HEK293 (cell line): ENCODE data around the gene ZNF229.

Source experiments
- CTCF ChIA-PET: fragments of 350-600 bp; formaldehyde crosslinking; extraction: SDS; loops from one replicate; lab custom pipeline; 2021; ENCODE audit warnings: antibody characterized with exemption; lab: Yijun Ruan, JAX
- POLR2A ChIA-PET: fragments of 300-600 bp; formaldehyde crosslinking; extraction: SDS; loops from one replicate; lab custom pipeline; 2020; ENCODE audit warnings: antibody characterized with exemption, inconsistent platforms; lab: Yijun Ruan, JAX
- H3K27ac ChIP-seq: fragments of 200-500 bp; sonication (Bioruptor generic); 2 replicates; pipeline ENCODE4 v1.5.1; 2014; ENCODE audit warnings: low read depth, low read length, control low read depth, inconsistent platforms; ENCODE audit errors: extremely low read depth
- H3K36me3 ChIP-seq, 2 experiments: fragments of 200-500 bp in 1 of 2; sonication (Bioruptor generic) in 1 of 2; 1 replicate in 1 of 2; 2 replicates in 1 of 2; pipeline ENCODE4 v1.5.1; 2014 to 2017; ENCODE audit warnings: inconsistent platforms in 2 of 2, low read length in 2 of 2; ENCODE audit not compliant: control insufficient read depth in 2 of 2, insufficient read depth in 1 of 2
- H3K4me1 ChIP-seq: fragments of 200-500 bp; sonication (Bioruptor generic); 2 replicates; pipeline ENCODE4 v1.5.1; 2014; ENCODE audit warnings: mild to moderate bottlenecking, low read length, inconsistent platforms; ENCODE audit not compliant: control insufficient read depth, insufficient read depth
- H3K4me3 ChIP-seq: 2 replicates; pipeline ENCODE4 v1.5.1; 2011; ENCODE audit warnings: low read depth, mild to moderate bottlenecking, control low read depth, low read length, moderate library complexity
- H3K9me3 ChIP-seq: fragments of 200-500 bp; sonication (Bioruptor generic); 2 replicates; pipeline ENCODE4 v1.5.1; 2014; ENCODE audit warnings: low read depth, low read length, inconsistent platforms; ENCODE audit not compliant: control insufficient read depth, insufficient read depth
- BCL11A ChIP-seq: fragments of 450-650 bp; formaldehyde crosslinking; IDR thresholded peaks from 2 replicates; pipeline ENCODE4 v1.5.1; 2016; ENCODE audit warnings: low read depth, missing biosample characterization, missing genetic modification characterization
- FEZF1 ChIP-seq: fragments of 450-650 bp; formaldehyde crosslinking; IDR thresholded peaks from 2 replicates; pipeline ENCODE4 v1.5.1; 2016; ENCODE audit warnings: missing biosample characterization, missing genetic modification characterization
- GLI2 ChIP-seq: fragments of 450-650 bp; formaldehyde crosslinking; IDR thresholded peaks from 2 replicates; pipeline ENCODE4; 2017; ENCODE audit warnings: missing biosample characterization, missing genetic modification characterization, low read depth, borderline replicate concordance
- WT1 ChIP-seq: fragments of 450-650 bp; formaldehyde crosslinking; IDR thresholded peaks from 2 replicates; pipeline ENCODE4 v1.5.1; 2016; ENCODE audit warnings: missing biosample characterization, missing genetic modification characterization
- ZBTB7A ChIP-seq: fragments of 450-650 bp; formaldehyde crosslinking; IDR thresholded peaks from 2 replicates; pipeline ENCODE4 v1.5.1; 2016; ENCODE audit warnings: low read depth, missing biosample characterization, missing genetic modification characterization
- ZNF132 ChIP-seq: fragments of 450-650 bp; formaldehyde crosslinking; IDR thresholded peaks from 2 replicates; pipeline ENCODE4 v1.5.1; 2017; ENCODE audit warnings: missing biosample characterization, missing genetic modification characterization, borderline replicate concordance
- ZNF184 ChIP-seq: fragments of 450-650 bp; IDR thresholded peaks from 2 replicates; pipeline ENCODE4 v1.5.1; 2018; ENCODE audit warnings: missing biosample characterization, mild to moderate bottlenecking, missing genetic modification characterization
- ZNF2 ChIP-seq: fragments of 450-650 bp; formaldehyde crosslinking; IDR thresholded peaks from 2 replicates; pipeline ENCODE4 v1.5.1; 2016; ENCODE audit warnings: missing biosample characterization, missing genetic modification characterization
- ZNF274 ChIP-seq, 2 experiments: fragments of 200-500 bp in 1 of 2; fragments of 450-650 bp in 1 of 2; sonication (Bioruptor generic) in 1 of 2; formaldehyde crosslinking in 1 of 2; IDR thresholded peaks; 2 replicates each; pipeline versions ENCODE4 v1.5.1 to v1.6.1; 2014 to 2016; ENCODE audit warnings: borderline replicate concordance in 1 of 2, inconsistent platforms in 1 of 2, low read length in 1 of 2, missing biosample characterization in 1 of 2, missing genetic modification characterization in 1 of 2
- ZNF302 ChIP-seq: fragments of 450-650 bp; formaldehyde crosslinking; IDR thresholded peaks from 2 replicates; pipeline ENCODE4 v1.5.1; 2016; ENCODE audit warnings: missing biosample characterization, missing genetic modification characterization, low read depth
- ZNF394 ChIP-seq: fragments of 450-650 bp; formaldehyde crosslinking; IDR thresholded peaks from 2 replicates; pipeline ENCODE4 v1.5.1; 2016; ENCODE audit warnings: missing biosample characterization, missing genetic modification characterization, mild to moderate bottlenecking, moderate library complexity, borderline replicate concordance
- ZNF473 ChIP-seq: fragments of 450-650 bp; formaldehyde crosslinking; IDR thresholded peaks from 2 replicates; pipeline ENCODE4 v1.5.1; 2017; ENCODE audit warnings: missing biosample characterization, missing genetic modification characterization
- ZNF555 ChIP-seq: fragments of 450-650 bp; formaldehyde crosslinking; conservative IDR thresholded peaks from 2 replicates; pipeline ENCODE4 v1.5.1; 2017; ENCODE audit warnings: missing biosample characterization, mild to moderate bottlenecking, missing genetic modification characterization, inconsistent platforms
- ZNF658 ChIP-seq: fragments of 450-650 bp; formaldehyde crosslinking; IDR thresholded peaks from 2 replicates; pipeline ENCODE4; 2016; ENCODE audit warnings: missing biosample characterization, missing genetic modification characterization
- TF ChIP-seq, protein P1 (sequence below): fragments of 450-650 bp; formaldehyde crosslinking; IDR thresholded peaks from 2 replicates; pipeline ENCODE4 v1.5.1; 2016; ENCODE audit warnings: missing biosample characterization, missing genetic modification characterization, low read depth
- TF ChIP-seq, protein P2 (sequence below): fragments of 450-650 bp; formaldehyde crosslinking; IDR thresholded peaks from 2 replicates; pipeline ENCODE4 v1.5.1; 2016; ENCODE audit warnings: missing biosample characterization, missing genetic modification characterization
- TF ChIP-seq, protein P3 (sequence below): fragments of 450-650 bp; formaldehyde crosslinking; conservative IDR thresholded peaks from 2 replicates; pipeline ENCODE4 v1.5.1; 2016; ENCODE audit warnings: low read depth, missing biosample characterization, missing genetic modification characterization
- TF ChIP-seq, protein P4 (sequence below): fragments of 450-650 bp; formaldehyde crosslinking; IDR thresholded peaks from 2 replicates; pipeline ENCODE4 v1.5.1; 2017; ENCODE audit warnings: missing biosample characterization, missing genetic modification characterization

ZNF229 gene

DNA sequence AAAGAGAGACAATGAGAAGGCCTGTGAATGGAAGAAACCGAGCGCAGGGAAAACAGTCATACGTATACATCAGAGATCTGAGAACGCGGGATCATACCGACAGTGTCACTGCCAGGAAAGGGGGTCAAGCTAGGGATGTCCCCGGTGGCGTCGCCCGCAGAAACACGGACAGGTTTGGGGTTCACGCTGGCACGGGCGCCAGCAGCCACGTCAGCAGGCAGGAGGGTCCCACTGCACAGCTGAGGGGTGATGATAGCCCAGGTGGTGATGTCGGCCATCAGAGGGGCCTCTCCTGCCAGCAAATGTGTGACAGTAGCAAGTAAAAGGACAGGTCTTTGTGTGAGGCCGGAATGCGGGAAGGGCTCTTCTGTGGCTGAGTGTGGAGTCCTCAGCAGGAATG lies 3.4 kb upstream of the ZNF229 start:
- no peak overlapping the region for H3K27ac ChIP-seq
- peaks cover 3% of the 10 kb centered on the region; the same call in 1 of the 2 replicates for H3K9me3 ChIP-seq
- TF ChIP-seq WT1 (tag by site-specific recombination): no peak
- TF ChIP-seq, protein P1, sequence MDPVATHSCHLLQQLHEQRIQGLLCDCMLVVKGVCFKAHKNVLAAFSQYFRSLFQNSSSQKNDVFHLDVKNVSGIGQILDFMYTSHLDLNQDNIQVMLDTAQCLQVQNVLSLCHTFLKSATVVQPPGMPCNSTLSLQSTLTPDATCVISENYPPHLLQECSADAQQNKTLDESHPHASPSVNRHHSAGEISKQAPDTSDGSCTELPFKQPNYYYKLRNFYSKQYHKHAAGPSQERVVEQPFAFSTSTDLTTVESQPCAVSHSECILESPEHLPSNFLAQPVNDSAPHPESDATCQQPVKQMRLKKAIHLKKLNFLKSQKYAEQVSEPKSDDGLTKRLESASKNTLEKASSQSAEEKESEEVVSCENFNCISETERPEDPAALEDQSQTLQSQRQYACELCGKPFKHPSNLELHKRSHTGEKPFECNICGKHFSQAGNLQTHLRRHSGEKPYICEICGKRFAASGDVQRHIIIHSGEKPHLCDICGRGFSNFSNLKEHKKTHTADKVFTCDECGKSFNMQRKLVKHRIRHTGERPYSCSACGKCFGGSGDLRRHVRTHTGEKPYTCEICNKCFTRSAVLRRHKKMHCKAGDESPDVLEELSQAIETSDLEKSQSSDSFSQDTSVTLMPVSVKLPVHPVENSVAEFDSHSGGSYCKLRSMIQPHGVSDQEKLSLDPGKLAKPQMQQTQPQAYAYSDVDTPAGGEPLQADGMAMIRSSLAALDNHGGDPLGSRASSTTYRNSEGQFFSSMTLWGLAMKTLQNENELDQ: no peak
- TF ChIP-seq ZNF555 (tag by site-specific recombination): no peak
- no peak for TF ChIP-seq ZNF394 (tag by site-specific recombination)
- no peak for TF ChIP-seq ZNF658 (tag by site-specific recombination)
- POLR2A ChIA-PET: interaction anchor here (0.7 kb wide), 1 partner anchor 668 kb away, joined by 4 read pairs; no protein-coding TSS in a partner anchor
- H3K4me3 ChIP-seq: no peak overlapping the region
- CTCF ChIA-PET: interaction anchor here (0.7 to 1.2 kb wide), 2 partner anchors 87 to 581 kb away, joined by 3 read pairs; no protein-coding TSS in a partner anchor
- H3K4me1 ChIP-seq: no peaks in the 10 kb centered on the region
- peaks cover 0 to 1% of the 10 kb centered on the region in 2 experiments; a peak in 1 of 3 replicates for H3K36me3 ChIP-seq

DNA sequence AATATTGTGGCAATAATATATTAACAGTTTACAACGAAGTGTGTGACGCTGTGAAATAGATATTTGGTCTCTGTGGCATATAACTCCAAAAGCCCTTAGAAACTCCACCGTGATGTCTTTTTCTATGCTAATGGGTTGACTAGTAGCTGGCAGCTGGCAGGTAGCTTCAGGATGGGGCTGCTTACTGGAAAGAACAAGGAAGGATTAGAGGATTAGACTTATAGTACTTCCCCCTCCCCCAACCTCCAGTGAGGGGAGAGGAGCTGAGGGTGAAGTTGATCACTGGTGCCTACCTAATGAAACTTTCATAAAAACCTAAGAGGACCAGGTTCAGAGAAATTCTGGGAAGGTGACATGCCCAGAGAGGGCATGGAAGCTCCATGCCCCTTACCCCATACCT lies 9.8 kb downstream of the ZNF229 start:
- Histone ChIP-seq H3K36me3 (peaks cover 6 to 19% of the 10 kb centered on the region in 2 experiments; a peak in 2 of 3 replicates), H3K27ac (no peak overlapping the region), H3K4me3 (no peak overlapping the region), H3K9me3 (no peaks in the 10 kb centered on the region; the same call in 1 of the 2 replicates), H3K4me1 (no peaks in the 10 kb centered on the region)
- ChIA-PET CTCF (interaction anchor here (0.6 kb wide), 1 partner anchor 579 kb away, joined by 3 read pairs; no protein-coding TSS in a partner anchor), POLR2A (no interaction called here)
- TF ChIP-seq ZNF184 (tag by site-specific recombination) (no peak), ZNF2 (tag by site-specific recombination) (no peak), GLI2 (tag by site-specific recombination) (no peak), FEZF1 (no peak), ZNF302 (tag by site-specific recombination) (no peak), ZBTB7A (no peak), ZNF274 (IDR thresholded peaks at IDR 0.05; ENCODE audit: low read length) (no peak), ZNF274 (tag by site-specific recombination; IDR thresholded peaks at IDR 0.05; ENCODE audit: borderline replicate concordance) (no peak), ZNF132 (tag by site-specific recombination) (no peak), BCL11A (no peak), ZNF473 (tag by site-specific recombination) (no peak)
- TF ChIP-seq, protein P2, sequence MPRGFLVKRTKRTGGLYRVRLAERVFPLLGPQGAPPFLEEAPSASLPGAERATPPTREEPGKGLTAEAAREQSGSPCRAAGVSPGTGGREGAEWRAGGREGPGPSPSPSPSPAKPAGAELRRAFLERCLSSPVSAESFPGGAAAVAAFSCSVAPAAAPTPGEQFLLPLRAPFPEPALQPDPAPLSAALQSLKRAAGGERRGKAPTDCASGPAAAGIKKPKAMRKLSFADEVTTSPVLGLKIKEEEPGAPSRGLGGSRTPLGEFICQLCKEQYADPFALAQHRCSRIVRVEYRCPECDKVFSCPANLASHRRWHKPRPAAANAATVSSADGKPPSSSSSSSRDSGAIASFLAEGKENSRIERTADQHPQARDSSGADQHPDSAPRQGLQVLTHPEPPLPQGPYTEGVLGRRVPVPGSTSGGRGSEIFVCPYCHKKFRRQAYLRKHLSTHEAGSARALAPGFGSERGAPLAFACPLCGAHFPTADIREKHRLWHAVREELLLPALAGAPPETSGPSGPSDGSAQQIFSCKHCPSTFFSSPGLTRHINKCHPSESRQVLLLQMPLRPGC (tag by site-specific recombination): no peak
- TF ChIP-seq, protein P3, sequence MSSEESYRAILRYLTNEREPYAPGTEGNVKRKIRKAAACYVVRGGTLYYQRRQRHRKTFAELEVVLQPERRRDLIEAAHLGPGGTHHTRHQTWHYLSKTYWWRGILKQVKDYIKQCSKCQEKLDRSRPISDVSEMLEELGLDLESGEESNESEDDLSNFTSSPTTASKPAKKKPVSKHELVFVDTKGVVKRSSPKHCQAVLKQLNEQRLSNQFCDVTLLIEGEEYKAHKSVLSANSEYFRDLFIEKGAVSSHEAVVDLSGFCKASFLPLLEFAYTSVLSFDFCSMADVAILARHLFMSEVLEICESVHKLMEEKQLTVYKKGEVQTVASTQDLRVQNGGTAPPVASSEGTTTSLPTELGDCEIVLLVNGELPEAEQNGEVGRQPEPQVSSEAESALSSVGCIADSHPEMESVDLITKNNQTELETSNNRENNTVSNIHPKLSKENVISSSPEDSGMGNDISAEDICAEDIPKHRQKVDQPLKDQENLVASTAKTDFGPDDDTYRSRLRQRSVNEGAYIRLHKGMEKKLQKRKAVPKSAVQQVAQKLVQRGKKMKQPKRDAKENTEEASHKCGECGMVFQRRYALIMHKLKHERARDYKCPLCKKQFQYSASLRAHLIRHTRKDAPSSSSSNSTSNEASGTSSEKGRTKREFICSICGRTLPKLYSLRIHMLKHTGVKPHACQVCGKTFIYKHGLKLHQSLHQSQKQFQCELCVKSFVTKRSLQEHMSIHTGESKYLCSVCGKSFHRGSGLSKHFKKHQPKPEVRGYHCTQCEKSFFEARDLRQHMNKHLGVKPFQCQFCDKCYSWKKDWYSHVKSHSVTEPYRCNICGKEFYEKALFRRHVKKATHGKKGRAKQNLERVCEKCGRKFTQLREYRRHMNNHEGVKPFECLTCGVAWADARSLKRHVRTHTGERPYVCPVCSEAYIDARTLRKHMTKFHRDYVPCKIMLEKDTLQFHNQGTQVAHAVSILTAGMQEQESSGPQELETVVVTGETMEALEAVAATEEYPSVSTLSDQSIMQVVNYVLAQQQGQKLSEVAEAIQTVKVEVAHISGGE (tag by site-specific recombination): no peak
- TF ChIP-seq, protein P4, sequence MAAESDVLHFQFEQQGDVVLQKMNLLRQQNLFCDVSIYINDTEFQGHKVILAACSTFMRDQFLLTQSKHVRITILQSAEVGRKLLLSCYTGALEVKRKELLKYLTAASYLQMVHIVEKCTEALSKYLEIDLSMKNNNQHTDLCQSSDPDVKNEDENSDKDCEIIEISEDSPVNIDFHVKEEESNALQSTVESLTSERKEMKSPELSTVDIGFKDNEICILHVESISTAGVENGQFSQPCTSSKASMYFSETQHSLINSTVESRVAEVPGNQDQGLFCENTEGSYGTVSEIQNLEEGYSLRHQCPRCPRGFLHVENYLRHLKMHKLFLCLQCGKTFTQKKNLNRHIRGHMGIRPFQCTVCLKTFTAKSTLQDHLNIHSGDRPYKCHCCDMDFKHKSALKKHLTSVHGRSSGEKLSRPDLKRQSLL (tag by site-specific recombination): no peak
